Skin of body (tissue), 3 donors: Measurements from ENCODE around the gene ZNF100. TPM values are rescaled to one million over a fixed set of nuclear protein-coding genes. Genes with fewer than 3 reads are reported as not detected.
"Not testable (repeated sequence)": the region's sequence is repeated elsewhere in the genome, so short reads cannot be mapped to it uniquely, and the experiment has no call there.

Experiments
- DNase-seq: peaks from one replicate; lab custom pipeline; 2025; lab: John Stamatoyannopoulos, UW
- small RNA-seq: library from RNA; depleted of rRNA; stranded (forward); fragments of <200 nt; gene quantifications from one replicate; pipeline ENCODE3, GENCODE V24; 2014; ENCODE audit warnings: low replicate concordance
- total RNA-seq: library from RNA; depleted of rRNA; stranded (reverse); fragments of >200 nt; gene quantifications from one replicate; pipeline ENCODE4 v1.2.3, GENCODE V29; 2014

ZNF100 gene
- total RNA-seq, 1 donor from 2014 or later = 11.4 TPM

- DNase-seq = no peak
Observed at GRCh38 chr19:21705393-21705792, 62.0 kb downstream of the ZNF100 start.

GRCh38 chr19:21704320-21704719 lies 63.1 kb downstream of the ZNF100 start:
- DNase-seq = no peak

GRCh38 chr19:21699197-21699596 lies 68.2 kb downstream of the ZNF100 start:
- DNase-seq = no peak

- no peak for DNase-seq
Observed at GRCh38 chr19:21698215-21698614, 69.2 kb downstream of the ZNF100 start.

- no peak for DNase-seq
Observed at GRCh38 chr19:21697698-21698097, 69.7 kb downstream of the ZNF100 start.

GRCh38 chr19:21694171-21694906 lies 73.0 kb downstream of the ZNF100 start:
- no peak for DNase-seq

GRCh38 chr19:21693399-21693798 lies 74.0 kb downstream of the ZNF100 start:
- DNase-seq = no peak

- DNase-seq = no peak
Observed at GRCh38 chr19:21691661-21692060, 75.7 kb downstream of the ZNF100 start.

GRCh38 chr19:21688464-21688863 lies 78.9 kb downstream of the ZNF100 start:
- DNase-seq = no peak

- DNase-seq = no peak
Observed at GRCh38 chr19:21680671-21681070, 86.7 kb downstream of the ZNF100 start.

- DNase-seq = no peak
Observed at GRCh38 chr19:21680026-21680425, 87.4 kb downstream of the ZNF100 start.

GRCh38 chr19:21677696-21678418 lies 89.5 kb downstream of the ZNF100 start:
- DNase-seq = no peak

GRCh38 chr19:21674454-21674853 lies 92.9 kb downstream of the ZNF100 start:
- no peak for DNase-seq

- not testable (repeated sequence) for DNase-seq
Observed at GRCh38 chr19:21673479-21673878, 93.9 kb downstream of the ZNF100 start.

Small RNA genes within 50 kb of the gene (small RNA-seq; reads per million reads assigned to genes)
- gene VN1R84P = not detected

Other genes starting within 250 kb of the ZNF100 start
- 18.7 TPM for gene ZNF43, start 68.6 kb upstream of the ZNF100 start, total RNA-seq
- gene ZNF208, start 243.4 kb upstream of the ZNF100 start, total RNA-seq = 23.1 TPM